GM12801 (cell line): ENCODE measurements around the gene PUM2.

ENCODE experiments used
- TF ChIP-seq, protein P1 (sequence below): IDR thresholded peaks from one replicate; pipeline ENCODE4 v1.5.1; 2011; ENCODE audit warnings: control low read depth; ENCODE audit not compliant: insufficient read length; ENCODE audit errors: extremely low read depth

The PUM2 gene

GRCh38 chr2:20213651-20214565 lies 136.7 kb downstream of the PUM2 start:
- TF ChIP-seq, protein P1, sequence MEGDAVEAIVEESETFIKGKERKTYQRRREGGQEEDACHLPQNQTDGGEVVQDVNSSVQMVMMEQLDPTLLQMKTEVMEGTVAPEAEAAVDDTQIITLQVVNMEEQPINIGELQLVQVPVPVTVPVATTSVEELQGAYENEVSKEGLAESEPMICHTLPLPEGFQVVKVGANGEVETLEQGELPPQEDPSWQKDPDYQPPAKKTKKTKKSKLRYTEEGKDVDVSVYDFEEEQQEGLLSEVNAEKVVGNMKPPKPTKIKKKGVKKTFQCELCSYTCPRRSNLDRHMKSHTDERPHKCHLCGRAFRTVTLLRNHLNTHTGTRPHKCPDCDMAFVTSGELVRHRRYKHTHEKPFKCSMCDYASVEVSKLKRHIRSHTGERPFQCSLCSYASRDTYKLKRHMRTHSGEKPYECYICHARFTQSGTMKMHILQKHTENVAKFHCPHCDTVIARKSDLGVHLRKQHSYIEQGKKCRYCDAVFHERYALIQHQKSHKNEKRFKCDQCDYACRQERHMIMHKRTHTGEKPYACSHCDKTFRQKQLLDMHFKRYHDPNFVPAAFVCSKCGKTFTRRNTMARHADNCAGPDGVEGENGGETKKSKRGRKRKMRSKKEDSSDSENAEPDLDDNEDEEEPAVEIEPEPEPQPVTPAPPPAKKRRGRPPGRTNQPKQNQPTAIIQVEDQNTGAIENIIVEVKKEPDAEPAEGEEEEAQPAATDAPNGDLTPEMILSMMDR: no peak

DNA sequence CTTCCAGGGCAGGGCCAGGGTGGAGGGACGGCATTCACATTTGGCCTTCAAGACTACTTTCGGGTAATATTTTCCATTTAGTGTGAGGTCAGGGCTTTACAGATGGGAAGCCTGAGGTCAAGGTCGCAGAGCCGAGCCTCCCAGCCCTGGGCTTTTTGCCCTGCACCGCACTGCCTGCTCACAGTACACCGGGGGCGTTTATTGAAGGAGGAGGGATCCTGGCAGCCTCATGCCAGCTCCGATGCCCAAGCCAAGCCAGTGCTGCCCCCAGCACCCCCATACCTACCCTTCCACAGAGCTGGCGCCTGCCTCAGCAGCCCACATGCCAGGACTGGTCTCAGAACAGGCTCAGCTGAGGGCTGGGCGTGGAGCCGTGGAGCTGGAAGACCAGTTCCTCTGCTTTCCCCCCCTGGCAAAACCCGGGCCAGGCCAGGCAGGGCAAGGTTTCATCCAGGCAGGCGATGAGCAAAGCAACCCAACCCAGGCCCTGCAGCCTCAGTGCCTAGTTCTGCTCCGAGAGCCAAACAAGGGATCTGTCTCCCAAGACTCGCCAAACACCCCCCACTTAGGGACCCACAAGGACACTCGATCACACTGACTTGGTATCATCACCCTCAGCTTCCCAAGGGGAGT lies 137.7 kb downstream of the PUM2 start:
- TF ChIP-seq, protein P1: no peak

GRCh38 chr2:20212459-20212870 lies 138.2 kb downstream of the PUM2 start:
- TF ChIP-seq, protein P1: no peak

DNA sequence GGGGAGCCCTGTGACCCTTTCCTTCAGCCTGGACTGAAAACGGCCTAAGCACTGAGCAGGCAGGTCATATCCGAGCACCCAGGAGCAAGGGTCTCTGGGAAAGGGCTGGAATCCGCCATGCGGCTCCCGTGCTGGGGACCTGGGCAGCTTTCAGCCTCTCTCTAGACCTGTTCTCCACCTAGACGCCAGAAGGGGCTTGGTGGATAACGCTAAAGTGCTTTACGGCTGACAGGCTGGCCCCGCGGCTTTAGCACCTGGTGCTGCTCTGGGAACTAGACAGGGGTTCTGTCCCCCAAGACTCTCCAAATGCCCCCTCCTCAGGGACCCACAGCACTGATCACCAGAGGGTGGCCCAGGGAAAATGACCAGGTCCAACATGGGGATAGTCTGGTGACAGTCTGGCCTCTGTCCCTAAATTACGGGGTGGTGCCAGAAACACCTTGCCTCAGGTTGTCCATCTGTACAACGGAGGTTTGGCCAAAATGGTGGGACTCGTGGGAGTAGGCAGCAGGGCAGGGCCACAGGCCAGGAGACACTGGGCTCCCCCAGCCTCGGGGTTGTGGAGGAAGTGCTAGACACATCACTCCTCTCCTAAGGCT lies 138.7 kb downstream of the PUM2 start:
- TF ChIP-seq, protein P1: no peak

DNA sequence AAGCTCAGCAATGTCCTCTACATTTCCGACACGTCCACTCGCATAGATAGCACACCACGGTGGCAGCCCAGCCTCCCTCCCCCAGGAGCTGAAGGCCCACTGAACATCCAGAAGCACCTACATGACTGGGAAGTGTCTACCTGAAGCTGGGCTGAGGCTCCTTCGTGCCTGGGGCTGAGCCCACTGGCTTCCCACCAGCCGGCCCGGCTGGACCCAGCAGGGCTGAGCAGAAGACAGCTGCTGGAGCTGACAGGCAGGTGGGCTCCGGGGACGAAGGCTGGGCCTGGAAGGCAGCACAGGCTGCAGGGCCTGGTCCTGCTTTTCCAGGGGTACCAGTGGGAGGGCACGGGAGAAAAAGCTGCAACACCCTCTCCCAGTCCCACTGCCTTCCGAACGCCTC lies 139.2 kb downstream of the PUM2 start:
- TF ChIP-seq, protein P1: no peak

DNA sequence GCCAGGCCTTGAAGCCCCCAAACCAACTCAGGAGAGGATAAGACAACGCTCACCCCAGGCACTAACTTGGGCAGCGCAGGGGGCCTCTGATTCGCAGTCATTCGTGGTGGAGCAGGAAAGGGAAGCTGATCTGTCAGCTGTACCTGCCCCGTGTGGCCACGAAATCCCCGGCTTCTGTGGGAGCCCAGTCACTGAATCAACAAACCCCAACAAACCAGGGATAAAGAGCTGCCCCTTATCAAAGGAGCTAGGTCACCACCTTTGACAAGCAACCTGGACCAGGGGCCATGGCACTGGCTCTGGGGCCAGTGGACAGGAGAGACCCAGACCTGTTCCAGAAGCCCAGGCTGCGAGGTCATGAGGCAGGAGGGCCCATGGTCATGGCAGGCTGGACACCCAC lies 140.2 kb downstream of the PUM2 start:
- TF ChIP-seq, protein P1: no peak

DNA sequence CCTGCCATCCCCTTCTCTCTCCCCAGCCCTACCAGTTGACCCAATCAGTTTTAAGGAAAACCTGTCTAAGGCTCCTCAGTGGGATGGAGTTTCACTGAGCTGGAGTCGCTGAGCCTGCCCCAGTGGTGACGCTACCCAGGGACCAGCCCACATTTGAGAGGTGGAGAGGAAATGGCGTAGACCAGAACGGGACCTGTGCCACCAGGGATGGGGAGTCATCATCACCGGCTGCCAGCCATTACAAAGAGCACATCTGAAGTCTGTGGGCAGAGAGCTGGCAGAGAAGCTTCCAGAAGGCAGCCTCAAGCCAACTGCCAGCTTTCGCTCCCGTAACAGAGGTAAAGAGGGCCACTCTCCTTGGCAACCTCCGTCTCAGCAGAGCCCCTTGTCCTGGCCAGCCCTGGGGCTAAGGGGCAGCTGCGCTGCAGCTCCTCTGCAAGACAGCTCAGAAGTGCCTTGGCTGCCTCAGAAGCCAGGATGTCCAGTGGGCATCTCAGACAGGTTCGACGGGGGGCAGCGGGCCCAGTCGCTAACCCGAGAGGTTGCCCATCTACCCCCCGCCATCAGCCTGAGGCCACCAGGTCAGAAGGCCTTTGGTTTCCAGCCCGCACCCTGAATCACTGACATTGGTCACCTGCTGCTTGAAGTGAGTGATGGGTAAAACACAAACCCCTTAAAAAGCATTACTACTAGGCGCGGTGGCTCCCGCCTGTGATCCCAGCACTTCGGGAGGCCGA lies 141.1 kb downstream of the PUM2 start:
- TF ChIP-seq, protein P1: no peak
